Right lobe of liver (tissue), 6 donors: ENCODE results near the gene SH3TC1. TPM values are rescaled to one million over a fixed set of nuclear protein-coding genes. Genes with fewer than 3 reads are reported as not detected.

Experiments
- ATAC-seq, 4 donors: fragments of 200-7000 bp; cut with Tn5 transposase; one replicate each; pipeline ENCODE4 v1.9.1; 2020; ENCODE audit warnings: mild to moderate bottlenecking in 4 of 4, moderate library complexity in 4 of 4
- DNase-seq, 3 donors: peaks; one replicate each; pipeline ENCODE4 v3.0.0-alpha.2; 2020
- H3K27ac ChIP-seq, 3 donors: fragments of 200-600 bp; one replicate each; pipeline ENCODE4 v1.8.0; 2022
- H3K27me3 ChIP-seq, 2 donors: fragments of 200-600 bp; one replicate each; pipeline ENCODE4 v1.8.0; 2022
- H3K36me3 ChIP-seq, 4 donors: fragments of 200-600 bp; sonication (generic) in 1 of 4; one replicate each; pipeline versions ENCODE4 v1.5.1 to v1.8.0; 2017 to 2022; ENCODE audit warnings: control low read depth in 1 of 4
- H3K4me1 ChIP-seq, 4 donors: fragments of 200-600 bp; sonication (generic) in 1 of 4; one replicate each; pipeline versions ENCODE4 v1.5.1 to v1.8.0; 2017 to 2022; ENCODE audit warnings: control low read depth in 1 of 4
- H3K4me3 ChIP-seq, 3 donors: fragments of 200-600 bp; one replicate each; pipeline ENCODE4 v1.8.0; 2022
- H3K9me3 ChIP-seq, 4 donors: fragments of 200-600 bp; sonication (generic) in 1 of 4; one replicate each; pipeline versions ENCODE4 v1.5.1 to v1.8.0; 2017 to 2022; ENCODE audit warnings: control low read depth in 1 of 4
- POLR2A ChIP-seq: fragments of 450-650 bp; IDR thresholded peaks from one replicate; pipeline ENCODE4 v1.6.1; 2017; ENCODE audit warnings: antibody characterized with exemption, mild to moderate bottlenecking
- WGBS: methylation state at CpG from one replicate; pipeline ENCODE4 v1.1.6; 2018; ENCODE audit warnings: low coverage, low lambda C conversion rate; ENCODE audit not compliant: insufficient coverage; ENCODE audit errors: missing lambda C conversion rate; 5-methylcytosine and 5-hydroxymethylcytosine counted together
- intact Hi-C, 2 donors: fragments of 100-400 bp; cut with DNase I; formaldehyde crosslinking; loops; one replicate each; pipeline versions ENCODE4 v1.11.2 to v1.14.1; 2022
- total RNA-seq, 6 experiments: library from RNA; depleted of rRNA in 2 of 6; stranded (reverse); fragments of >200 nt in 2 of 6; fragmentation: NEBNext Ultra II Directional in 3 of 6; extraction: Animal tissue kit (Norgen Biotek cat#: 25700) in 3 of 6; gene quantifications; one replicate each; pipeline versions ENCODE4 v1.1.0 to v1.2.4, GENCODE V29; 2016 to 2023
- TF ChIP-seq, protein P1 (sequence below), 4 donors: fragments of 200-600 bp in 3 of 4; fragments of 450-650 bp in 1 of 4; IDR thresholded peaks; one replicate each; pipeline versions ENCODE4 v1.5.1 to v1.8.0; 2016 to 2022; ENCODE audit warnings: antibody characterized with exemption in 4 of 4, mild to moderate bottlenecking in 2 of 4
- donor health status: DM: no; HTN: yes; CAD: no.
- donor health status: DM: no; HTN: no; CAD: no.
- donor health status: DM: no; HTN: no; CAD: no.
- donor health status: DM: no; HTN: yes; CAD: no.
- donor health status: DM: no; HTN: yes; CAD: no.

The SH3TC1 gene
- total RNA-seq, 6 experiments from 2014 or later, result 13.2 to 48.0 (median 24.9) TPM

DNA sequence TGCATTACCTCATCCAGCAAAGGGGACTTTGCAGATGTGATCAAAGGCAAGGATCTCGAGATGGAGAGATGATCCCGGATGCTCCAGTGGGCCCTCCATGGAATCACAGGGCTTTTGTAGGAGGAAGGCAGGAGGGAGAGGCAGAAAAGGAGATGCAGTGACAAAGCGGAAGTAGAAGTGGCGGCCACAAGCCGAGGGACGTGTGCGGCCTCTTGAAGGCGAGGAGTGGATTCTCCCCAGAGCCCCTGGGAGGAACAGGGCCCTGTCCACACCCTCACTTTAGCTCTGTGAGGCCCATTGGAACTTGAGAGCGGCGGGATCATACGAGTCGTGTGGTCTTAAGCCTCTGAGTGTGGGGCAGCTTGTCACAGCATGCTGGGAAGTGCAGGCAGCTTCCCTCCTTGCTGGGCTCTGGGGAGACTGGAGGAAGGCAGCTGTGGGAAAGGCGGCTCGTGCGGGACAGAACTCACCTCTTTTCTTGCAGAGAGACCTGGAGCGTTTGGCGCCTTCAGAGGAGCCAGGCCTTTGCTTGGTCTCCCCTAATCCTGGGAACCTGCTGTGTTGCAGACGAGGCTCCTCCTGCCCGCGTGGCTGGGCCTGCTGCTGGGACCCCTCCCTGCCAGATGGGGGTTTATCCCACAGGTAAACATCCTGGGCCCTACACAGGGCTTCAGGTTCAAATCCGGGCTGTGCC is 10.2 kb downstream of the SH3TC1 start:
- intact Hi-C loops, result no loop called here
- H3K4me3 ChIP-seq, result no peak overlapping the region
- TF ChIP-seq, protein P1, sequence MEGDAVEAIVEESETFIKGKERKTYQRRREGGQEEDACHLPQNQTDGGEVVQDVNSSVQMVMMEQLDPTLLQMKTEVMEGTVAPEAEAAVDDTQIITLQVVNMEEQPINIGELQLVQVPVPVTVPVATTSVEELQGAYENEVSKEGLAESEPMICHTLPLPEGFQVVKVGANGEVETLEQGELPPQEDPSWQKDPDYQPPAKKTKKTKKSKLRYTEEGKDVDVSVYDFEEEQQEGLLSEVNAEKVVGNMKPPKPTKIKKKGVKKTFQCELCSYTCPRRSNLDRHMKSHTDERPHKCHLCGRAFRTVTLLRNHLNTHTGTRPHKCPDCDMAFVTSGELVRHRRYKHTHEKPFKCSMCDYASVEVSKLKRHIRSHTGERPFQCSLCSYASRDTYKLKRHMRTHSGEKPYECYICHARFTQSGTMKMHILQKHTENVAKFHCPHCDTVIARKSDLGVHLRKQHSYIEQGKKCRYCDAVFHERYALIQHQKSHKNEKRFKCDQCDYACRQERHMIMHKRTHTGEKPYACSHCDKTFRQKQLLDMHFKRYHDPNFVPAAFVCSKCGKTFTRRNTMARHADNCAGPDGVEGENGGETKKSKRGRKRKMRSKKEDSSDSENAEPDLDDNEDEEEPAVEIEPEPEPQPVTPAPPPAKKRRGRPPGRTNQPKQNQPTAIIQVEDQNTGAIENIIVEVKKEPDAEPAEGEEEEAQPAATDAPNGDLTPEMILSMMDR (IDR thresholded peaks at IDR 0.05), result no peak
- TF ChIP-seq POLR2A, result no peak
- H3K27me3 ChIP-seq, result no peaks in the 10 kb centered on the region
- peaks cover 0 to 3% (median 1%) of the 10 kb centered on the region in 4 donors for H3K4me1 ChIP-seq
- no peak for ATAC-seq
- H3K9me3 ChIP-seq, result no peaks in the 10 kb centered on the region
- H3K36me3 ChIP-seq, result peaks cover 0 to 13% (median 3%) of the 10 kb centered on the region in 4 donors
- no peak overlapping the region for H3K27ac ChIP-seq
- DNase-seq, result peak in 1 of 3 donors; percentile 23
- WGBS, result 82% methylated on average over 8 of the region's 21 CpGs

DNA sequence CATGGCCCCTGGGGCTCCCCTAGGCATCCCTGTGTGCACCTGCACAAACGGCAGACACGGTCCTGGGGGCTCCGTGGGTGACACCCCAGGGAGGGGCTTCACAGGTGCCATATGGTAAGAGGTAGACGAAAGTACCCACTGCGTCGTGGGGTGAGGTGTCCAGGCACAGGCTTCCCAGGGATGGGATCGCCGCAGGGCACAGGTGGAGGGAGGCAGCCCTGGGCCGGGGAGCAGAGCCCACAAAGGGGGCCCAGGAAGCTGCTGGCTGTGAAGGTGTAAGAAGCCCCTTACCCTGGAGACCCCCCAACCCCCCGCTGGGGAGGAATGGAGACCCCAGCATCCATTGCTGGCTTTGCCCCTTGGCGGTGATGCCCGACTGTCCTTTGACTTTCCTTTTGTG is 10.9 kb downstream of the SH3TC1 start:
- Histone ChIP-seq H3K9me3 (no peaks in the 10 kb centered on the region), H3K27ac (no peak overlapping the region), H3K4me3 (no peak overlapping the region), H3K4me1 (peaks cover 0 to 9% (median 5%) of the 10 kb centered on the region in 4 donors), H3K27me3 (no peaks in the 10 kb centered on the region), H3K36me3 (peaks cover 0 to 13% (median 3%) of the 10 kb centered on the region in 4 donors)
- DNase-seq (peak in 1 of 3 donors; percentile 19), ATAC-seq (no peak)
- intact Hi-C loops, result no loop called here
- WGBS, result 80% methylated on average over 1 of the region's 12 CpGs
- TF ChIP-seq POLR2A, result no peak
- TF ChIP-seq, protein P1 (IDR thresholded peaks at IDR 0.05), result no peak

DNA sequence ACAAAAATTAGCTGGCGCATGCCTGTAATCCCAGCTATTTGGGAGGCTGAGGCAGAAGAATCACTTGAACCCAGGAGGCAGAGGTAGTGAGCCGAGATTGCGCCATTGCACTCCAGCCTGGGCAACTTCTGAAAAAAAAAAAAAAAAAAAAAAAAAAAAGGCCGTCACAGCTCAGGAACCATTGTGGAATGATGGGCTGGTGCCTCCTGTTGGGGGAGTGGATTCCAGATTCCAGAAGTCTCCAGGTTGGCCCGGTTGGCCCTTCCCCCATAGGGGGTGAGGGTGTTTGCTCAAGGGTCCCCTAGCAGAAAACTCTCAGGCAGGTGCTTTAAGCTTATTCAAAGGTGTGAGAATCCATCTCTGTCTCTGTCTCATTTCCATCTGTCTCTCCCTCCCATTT is 11.5 kb downstream of the SH3TC1 start:
- no CpG with 5 or more reads among the region's 5 CpGs for WGBS
- Histone ChIP-seq H3K4me1 (peaks cover 0 to 15% (median 6%) of the 10 kb centered on the region in 4 donors), H3K27me3 (no peaks in the 10 kb centered on the region), H3K4me3 (no peak overlapping the region), H3K27ac (no peak overlapping the region), H3K36me3 (peaks cover 0 to 13% (median 2%) of the 10 kb centered on the region in 4 donors), H3K9me3 (no peaks in the 10 kb centered on the region)
- no peak for DNase-seq
- TF ChIP-seq, protein P1 (IDR thresholded peaks at IDR 0.05), result no peak
- intact Hi-C loops, result no loop called here
- no peak for ATAC-seq

DNA sequence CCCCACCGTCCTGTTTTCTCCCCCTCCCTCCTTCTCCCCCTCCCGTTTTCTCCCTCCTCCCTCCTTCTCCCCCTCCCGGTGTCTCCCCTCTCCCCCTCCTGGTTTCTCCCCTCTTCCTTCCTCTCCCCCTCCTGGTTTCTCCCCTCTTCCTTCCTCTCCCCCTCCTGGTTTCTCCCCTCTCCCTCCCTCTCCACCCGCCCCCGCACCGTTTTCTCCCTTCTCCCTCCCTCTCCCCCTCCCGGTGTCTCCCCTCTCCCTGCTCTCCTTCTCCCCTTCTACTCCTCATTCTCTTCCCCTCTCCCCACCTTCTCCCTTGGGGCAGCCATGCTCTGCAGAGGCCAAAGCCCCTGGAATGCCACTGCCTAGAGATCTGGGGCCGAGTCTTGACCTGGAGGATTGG is 12.2 kb downstream of the SH3TC1 start:
- no peak for DNase-seq
- H3K27ac ChIP-seq, result no peak overlapping the region
- intact Hi-C loops, result no loop called here
- no peak overlapping the region for H3K4me3 ChIP-seq
- TF ChIP-seq, protein P1 (IDR thresholded peaks at IDR 0.05), result no peak
- no peaks in the 10 kb centered on the region for H3K27me3 ChIP-seq
- no peaks in the 10 kb centered on the region for H3K9me3 ChIP-seq
- no peak for ATAC-seq
- H3K4me1 ChIP-seq, result peaks cover 0 to 15% (median 6%) of the 10 kb centered on the region in 4 donors
- WGBS, result 51% methylated on average over 8 of the region's 8 CpGs
- peaks cover 0 to 13% (median 2%) of the 10 kb centered on the region in 4 donors for H3K36me3 ChIP-seq
